GM19025 (cell line): ENCODE data around the gene KASH5.
"Not testable (repeated sequence)": the region's sequence is repeated elsewhere in the genome, so short reads cannot be mapped to it uniquely, and the experiment has no call there.

Experiments used
- ATAC-seq: cut with Tn5 transposase; IDR thresholded peaks from one replicate; pipeline ENCODE4 v1.9.1; 2021; ENCODE audit warnings: mild to moderate bottlenecking, low read depth, moderate library complexity; ENCODE audit not compliant: unreplicated experiment

Gene KASH5

DNA sequence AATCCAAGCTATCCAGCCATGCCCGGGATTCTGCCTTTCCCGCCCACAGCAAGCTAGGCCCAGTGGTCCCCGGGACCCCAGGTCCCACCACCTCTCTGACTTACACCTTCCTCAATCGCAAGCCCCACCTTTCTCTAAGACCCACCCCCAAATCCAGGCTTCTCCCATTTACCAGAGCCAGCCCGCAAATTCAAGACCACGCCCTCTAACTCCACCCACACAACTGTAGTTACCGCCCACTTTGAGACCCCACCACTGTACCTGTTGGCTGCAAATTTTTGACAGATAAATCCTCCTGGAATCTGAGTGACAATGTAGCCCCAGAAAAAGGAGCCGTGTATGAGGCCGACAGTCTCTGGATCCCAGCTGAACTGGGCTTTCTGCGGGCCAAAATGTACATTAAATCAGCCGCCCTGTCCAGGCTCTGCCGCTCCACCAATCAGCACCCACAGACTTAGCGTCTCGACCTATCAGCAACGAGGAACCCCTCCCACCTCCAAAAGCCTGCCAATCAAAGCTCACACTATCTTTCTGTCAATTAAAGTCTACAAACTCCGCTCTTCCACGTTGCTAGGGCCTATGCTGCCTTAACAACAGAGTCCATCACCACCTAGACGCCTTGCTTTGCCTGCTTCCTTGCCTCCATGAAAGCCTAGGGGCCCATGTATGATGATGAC is 47.0 kb downstream of the KASH5 start:
- no peak for ATAC-seq

DNA sequence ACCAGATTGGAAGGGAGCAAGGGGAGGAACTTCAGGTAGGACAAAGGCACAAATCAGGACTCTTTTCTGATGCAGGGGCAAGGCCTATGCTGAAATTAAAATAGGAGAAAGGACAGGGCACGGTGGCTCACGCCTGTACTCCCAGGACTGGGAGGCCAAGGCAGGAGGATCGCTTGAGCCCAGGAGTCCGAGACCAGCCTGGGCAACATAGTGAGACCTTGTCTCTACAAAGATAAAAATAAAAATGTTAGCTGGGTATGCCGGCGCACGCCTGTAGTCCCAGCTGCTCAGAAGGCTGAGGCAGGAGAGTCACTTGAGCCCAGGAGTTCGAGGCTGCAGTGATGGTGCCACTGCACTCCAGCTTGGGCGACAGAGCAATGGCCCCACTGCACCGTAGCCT is 47.6 kb downstream of the KASH5 start:
- ATAC-seq = no peak

DNA sequence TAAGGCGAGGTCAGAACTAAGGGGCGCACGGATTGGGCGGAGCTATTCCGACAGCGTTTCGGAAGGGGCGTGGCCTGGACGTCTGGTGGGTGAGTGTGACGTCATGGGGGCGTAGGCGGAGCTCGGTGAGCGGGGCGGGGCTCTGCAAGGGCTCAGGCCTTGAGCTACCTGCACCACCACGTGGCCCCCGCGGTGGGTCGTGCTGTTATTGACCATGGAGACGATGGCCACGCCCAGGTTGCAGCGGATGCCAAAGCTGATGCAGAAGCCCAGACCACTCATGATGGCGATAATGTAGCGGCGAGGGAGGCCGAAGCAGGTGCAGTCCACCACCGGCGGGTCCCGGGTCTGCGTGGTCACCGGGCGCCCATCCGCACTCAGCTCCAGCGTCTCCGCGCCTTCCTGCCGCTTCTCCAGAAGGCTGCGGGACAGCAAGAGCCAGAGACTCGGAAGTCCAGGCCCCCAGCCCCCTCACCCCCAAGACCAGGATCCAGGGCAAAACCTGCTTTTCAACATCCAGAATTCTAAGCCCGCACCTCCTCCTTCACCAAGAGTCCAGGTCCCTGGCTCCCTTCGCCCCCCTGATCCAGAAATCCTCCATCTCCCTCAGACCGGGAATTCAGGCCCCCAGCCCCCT is 48.5 kb downstream of the KASH5 start:
- ATAC-seq = no peak

DNA sequence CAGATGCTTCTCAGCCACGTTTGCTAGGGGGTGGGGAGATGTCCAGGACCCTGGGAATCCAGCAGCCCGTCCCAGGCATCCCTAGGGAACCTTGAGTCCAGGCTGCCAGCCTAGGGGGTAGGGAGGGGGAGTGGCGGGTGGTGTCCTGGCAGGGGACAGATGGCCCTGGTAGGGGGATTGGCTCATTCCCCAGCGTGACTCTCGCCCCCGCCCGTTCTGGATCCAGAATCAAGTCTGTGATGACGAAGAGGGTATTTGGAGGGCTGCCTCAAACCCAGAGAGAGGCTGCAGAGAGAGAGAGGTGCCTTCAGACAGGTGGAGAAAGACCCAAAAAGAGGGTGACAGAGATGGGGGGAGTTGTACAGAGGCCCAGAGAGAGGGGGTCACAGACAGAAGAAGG is 49.2 kb downstream of the KASH5 start:
- ATAC-seq = no peak

DNA sequence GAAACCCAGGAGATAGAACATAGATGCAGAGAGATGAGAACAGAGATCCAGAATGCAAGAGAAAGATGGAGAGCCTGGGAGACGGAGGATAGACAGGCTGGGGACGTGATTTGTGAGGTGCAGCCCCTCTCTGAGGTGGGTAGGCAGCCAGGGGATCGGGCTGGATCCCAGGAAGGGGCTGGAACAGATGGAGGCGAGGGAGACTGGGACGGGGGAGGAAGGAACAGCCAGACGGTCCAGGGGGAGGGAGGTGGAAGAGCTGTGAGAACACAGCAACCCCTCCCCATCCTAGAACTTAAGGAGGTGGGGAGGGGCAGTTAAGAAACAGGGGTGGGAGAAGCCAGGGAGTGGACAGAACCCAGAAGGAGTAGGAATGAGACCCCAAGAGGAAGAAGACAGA is 50.2 kb downstream of the KASH5 start:
- no peak for ATAC-seq

DNA sequence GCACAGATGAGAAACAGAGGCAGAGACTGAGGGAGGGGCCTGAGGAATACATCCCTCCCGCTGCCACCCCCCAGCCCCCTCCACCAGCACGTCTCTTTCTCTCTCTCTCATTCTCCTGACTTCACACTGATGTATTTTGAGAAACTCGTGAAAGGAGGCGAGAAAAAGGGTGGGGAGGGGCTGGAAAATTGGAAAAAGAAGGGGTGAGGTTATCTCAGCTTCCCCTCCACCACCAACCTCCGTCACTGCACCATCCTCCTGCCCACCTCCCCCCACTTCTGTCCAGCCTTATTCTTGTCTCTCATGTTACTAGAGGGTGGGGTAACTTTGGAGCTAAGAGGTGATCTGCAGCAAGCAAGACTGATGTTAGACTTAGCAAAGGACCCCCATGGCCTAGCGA is 51.8 kb downstream of the KASH5 start:
- no peak for ATAC-seq

DNA sequence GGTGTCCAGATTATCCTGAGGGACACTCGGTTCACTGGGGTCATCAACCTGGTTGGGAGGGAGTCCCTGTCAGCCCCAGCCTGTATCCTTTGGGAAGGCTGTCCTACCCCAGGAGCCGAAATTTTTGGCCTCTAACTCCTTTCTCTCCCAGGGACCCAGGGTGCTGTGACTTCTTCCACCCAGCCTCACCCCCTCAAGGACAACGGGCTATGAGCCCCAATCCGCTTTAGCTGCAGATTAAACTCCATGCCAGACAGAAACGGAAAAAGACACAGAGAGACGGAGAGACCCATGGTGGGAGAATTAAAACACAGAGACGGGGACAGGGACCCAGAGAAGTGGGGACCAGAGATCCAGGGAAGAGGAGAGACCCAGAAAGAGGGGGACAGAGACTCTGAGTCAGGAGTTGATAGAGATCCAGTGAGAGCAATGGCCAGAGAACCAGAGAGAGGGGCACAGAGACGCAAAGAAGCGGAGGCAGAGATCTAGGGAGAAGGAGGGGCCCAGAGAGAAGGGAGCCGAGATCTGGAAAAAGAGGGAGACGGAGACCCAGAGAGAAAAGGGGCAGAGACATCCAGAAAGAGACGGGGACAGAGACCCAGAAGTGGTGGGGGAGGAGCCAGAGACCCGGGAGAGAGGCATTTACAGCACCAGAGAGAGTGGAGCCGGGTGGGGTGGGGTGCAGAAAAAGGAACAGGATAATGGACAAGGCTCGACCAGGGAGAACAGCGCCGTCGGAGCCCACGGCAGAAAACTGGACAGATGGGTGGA is 52.6 kb downstream of the KASH5 start:
- no peak for ATAC-seq

DNA sequence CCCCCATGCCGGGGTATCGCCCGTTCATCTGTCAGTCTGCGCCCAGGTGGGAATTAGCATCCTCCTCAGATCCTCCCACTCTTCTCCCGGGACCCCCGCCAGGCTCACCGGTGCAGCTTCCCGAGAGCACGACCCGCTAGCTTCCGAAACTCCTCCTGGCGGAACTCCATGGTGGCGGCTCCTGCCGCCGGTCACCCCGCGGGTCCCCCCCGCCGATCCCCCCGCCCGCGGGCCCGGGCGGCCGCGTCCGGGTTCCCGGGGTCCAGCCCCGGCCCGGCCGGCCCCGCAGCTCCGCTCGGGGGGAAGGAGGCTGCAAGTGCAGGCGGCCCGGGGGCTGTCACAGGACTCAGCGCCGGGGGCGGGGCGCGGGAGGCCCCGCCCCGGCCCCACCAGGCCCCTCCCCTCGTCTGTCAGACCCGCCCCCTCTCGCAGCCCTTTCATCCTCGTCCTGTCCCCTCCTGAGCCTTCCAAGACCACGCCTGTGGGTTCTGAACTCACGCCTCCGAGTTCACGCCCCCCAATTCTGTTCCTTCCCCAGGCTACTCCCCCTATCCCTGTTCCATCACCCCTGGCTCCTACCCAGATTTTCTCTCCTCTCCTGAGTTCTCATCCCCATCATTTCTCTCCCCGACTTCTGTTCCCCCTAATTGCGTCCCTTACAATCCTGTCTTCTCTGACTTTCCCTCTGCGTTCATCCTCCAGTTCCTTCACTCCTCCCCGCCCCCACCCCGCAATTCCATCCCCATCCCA is 53.3 kb downstream of the KASH5 start, which contains the start of gene SLC17A7:
Gene SLC17A7 (minus strand): TSS at position 318 of the 750 bp plus-strand sequence. CDS start 148 bp downstream, at position 170.
- ATAC-seq = no peak

DNA sequence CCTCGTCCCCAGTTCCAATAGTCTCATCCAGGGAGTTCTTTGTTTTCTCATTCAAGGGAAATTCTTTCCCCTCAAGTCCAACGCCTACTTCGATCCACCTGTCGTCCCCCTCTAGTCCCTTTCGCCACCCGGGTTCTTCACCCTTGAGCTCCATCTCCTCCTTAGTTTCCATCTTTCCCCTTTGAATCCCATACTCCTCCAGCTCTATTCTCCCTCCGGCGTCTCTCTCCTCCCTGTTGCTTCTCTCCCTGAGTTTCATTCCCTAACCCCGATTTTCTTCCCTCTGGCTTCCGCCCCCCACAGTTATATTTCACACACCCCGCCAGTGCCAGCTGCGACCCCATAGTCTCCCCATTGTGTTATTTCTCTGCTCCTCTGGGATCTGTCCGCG is 53.9 kb downstream of the KASH5 start:
- ATAC-seq = no peak

DNA sequence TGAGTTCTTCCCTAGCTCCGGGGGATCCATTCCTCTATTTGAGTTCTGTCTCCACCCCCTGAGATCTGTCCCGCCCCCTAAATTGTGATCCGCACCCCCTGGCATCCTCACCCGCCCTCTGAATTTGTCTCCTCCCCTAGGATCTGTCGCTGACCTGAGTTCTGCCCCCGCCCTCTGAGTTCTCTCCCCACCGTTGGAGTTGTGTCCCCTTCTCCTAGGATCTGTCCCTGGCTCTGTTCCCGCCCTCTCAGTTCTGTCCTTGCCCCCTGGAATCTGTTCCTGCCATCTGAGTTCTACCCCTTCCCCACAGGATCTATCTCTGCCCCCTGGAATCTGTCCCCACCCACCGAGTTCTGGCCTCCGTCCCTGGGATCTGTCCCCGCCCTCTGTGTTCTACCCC is 54.3 kb downstream of the KASH5 start:
- no peak for ATAC-seq

DNA sequence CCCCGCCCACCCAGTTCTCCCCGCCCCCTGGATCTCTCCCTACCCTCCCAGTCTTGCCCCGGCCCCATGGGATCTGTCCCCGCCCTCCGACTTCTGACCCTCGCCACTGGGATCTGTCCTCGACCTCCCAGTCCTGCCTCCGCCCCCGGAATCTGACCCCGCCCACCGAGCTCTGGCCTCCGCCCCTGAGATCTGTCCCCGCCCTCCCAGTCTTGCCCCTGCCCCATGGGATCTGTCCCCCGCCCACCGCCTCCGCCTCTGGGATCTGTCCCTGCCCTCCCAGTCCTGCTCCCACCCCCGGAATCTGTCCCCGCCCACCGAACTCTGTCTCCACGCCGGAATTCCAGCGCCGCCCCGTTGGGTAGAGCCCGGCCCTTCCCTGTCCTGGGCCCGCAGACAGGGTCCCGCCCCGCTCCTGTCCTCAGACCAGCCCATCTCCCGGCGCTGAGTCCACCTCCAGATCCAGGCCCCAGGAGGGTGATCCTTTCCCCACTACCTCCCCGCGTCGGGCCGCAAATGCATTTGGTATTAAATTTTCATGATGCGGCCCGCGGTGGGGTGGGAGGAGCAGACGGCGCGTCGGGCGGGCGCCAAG is 54.8 kb downstream of the KASH5 start:
- no peak for ATAC-seq

DNA sequence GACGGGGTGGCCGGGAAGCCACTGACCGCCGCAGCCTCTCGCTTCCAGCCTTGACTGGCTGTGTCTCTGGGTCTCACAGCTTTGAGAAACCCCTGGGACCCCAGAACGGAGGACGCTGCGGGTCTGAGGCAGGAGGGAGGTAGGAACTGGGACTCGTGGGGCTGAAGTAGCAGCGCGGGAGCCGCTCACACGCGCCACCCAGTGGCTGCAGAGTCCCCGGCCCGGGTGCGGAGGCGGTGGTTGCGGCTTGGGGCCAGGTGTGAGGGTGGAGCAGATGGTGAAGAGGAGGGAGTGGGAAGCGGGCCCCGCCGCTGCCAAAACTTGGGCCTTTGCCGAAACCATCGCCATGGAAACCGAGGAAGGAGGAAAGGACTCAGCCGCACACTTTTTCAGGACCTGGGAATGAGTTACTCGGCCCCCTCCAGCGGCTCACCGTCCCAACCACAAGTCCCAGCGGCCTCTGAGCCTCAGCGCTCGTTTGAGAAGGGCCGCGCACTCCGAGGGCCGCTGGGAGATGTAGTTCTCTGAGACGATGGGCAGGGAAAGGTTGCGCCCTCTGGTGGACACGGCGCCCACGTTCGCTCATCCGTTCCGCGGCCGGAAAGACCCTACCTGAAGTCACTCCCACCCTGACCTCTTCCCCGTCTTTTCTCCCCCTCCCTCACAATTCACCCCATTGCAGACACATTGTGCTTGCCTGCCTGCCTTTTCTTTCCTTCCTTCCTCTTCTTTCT is 55.5 kb downstream of the KASH5 start:
- ATAC-seq = peak; percentile 73

DNA sequence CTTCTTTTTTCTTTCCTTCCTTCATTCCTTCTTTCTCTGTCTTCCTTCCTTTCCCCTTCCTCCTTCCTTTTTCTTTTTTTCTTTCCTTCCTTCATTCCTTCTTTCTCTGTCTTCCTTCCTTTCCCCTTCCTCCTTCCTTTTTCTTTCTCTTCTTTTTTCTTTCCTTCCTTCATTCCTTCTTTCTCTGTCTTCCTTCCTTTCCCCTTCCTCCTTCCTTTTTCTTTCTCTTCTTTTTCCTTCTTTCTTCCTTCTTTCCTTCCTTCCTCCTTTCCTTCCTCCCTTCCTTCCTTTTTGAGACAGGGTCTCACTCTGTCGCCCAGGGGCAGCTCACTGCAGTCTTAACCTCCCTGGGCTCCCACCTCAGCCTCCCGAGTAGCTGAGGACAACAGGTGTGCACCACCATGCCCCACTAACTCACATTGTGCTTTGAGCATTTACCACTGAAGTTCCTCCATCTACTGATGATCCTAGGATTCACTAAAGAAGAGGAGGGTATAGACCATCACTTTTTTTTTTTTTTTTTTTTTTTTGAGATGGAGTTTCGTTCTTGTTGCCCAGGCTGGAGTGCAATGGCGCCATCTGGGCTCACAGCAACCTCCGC is 56.2 kb downstream of the KASH5 start:
- not testable (repeated sequence) for ATAC-seq

DNA sequence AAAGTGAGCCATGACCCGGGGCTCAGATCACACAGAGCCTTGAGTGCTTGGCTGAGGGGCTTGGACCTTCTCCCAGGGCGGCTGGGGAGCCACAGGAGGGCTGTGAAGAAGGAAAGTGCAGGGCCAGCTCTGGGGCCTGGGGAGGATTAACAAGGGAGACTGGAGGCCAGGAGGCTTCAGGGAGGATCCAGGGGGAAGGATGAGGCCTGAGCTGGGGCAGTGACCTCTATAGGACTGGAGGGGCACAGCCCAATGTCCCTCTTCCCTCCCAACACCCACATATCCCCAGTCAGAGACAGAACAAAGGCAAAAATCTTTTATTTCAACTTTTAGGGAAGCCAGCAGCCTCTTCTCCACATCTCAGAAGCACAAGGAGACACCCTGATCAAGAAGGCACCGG is 57.9 kb downstream of the KASH5 start:
- ATAC-seq = no peak

DNA sequence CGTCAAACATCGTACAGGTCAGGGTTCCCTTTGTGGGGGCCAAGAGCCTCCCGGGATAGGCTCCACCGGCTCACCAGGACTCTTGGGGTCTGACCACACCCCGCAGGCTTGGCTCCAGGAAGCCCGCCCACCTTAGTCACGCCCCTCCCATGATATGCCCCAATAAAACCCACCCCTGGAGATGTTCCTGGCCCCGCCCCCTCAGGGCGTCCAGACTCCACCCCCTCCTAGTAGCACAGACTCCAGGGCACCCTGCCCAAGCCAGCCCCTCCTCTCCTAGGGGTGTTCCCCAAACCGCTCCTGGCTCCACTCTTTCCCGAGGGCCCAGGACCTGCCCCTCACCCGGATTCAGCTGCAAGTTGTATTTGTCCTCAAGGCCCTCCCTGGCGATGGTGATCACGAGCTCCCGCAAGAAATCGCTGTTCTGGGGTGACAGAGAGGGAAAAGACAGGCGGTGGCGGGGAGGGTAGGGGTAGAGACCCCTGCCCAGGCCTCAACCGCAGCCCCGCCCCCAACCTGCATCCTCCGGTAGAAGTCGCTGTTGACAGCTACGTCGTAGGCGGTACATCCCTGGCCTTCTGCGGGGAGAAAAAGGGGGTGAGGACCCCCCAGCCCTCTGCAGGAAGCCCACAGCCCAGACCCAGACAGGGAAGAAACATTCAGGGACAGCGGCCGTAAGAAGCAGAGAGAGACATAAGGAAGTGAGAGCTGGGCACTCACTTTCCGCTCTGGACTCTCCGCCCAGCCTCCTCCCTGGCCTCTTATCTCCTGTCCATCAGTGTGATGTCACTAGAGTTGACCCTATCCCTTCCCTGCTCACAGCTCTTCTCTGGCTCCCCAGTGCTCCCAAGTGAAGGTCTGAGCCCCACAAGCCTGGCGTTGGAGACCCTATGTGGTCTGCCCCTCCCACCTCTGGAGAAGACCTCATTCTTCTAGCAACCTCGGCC is 59.7 kb downstream of the KASH5 start:
- ATAC-seq = no peak

DNA sequence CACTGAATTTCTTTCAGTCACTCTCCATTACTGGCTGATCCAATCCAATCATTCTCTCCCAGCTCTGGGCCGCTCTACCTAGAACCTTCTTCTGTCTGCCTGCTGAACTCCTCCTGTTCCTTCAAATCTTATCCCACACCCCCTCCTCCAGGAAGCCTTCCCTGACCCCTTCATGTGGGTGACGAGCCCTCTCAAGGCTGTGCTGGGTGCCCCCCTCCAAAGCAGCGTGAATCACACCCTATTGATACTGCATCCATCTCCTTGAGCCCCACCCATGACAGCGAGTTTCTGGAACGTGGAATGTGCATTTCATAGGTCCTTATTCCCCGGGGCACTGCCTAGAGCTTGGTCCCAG is 60.4 kb downstream of the KASH5 start:
- ATAC-seq = no peak

DNA sequence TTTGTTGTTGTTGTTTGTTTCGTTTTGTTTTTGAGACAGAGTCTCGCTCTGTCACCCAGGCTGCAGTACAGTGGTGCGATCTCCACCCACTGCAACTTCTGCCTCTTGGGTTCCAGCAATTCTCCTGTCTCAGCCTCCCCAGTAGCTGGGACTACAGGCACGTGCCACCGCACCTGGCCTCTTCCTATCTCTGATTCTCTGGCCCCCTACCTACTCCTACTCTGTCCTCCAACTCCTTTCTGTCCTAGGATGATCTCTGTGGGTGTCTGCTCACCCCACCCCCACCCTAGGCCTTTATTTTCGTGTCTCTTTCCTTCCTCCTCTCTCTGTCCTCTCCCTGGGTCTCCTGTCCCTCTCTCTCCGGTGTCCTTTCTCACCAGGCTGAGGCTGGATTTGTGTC is 62.4 kb downstream of the KASH5 start:
- ATAC-seq = no peak

DNA sequence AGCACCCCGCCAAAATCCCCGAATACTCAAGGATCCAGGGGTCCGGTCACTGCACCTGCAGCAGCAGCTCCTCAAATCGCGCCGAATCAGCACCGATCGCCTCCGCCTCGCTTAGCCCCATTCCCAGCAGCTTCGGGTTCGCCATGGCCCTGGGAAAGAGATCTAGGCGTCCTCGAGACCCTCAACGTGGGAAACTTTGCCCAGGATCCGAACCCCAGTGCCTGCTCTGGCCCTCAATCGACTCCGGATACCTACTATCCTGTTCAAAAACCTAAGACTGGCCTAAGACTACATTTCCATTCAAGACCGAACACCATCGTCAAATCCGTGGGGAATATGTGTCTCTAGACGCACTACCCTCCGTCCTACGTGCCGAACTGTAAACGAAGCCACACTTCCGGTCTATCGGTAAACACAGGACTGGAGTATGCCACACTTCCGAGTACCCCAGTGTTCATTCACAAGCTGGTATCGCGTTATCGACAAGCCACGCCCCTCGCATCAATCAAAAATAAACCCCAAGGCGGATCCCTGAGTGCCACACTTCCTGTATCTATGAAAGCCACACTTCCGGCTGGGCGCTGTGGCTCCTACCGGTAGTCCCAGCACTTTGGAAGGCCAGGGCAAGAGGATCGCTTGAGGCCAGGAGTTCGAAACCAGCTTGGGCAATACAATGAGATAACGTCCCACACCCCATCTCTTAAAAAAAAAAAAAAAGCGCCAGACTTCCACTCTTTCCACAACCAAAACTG is 63.6 kb downstream of the KASH5 start, which contains the start of gene PIH1D1:
Gene PIH1D1 (minus strand): TSS at position 385 of the 752 bp plus-strand sequence. CDS start 240 bp downstream, at position 145.
- peak; percentile 59 for ATAC-seq
